Colon (tissue), 2 donors: Measurements from ENCODE around the gene ZNF248.
"Not testable (repeated sequence)": the region's sequence is repeated elsewhere in the genome, so short reads cannot be mapped to it uniquely, and the experiment has no call there.

ENCODE experiments used
- FAIRE-seq: peaks from 2 replicates; lab custom pipeline; 2012; peaks lifted over from hg19 to GRCh38; lab: Jason Lieb, UNC
- donor health status: control.
- donor health status: control.

The ZNF248 gene

DNA sequence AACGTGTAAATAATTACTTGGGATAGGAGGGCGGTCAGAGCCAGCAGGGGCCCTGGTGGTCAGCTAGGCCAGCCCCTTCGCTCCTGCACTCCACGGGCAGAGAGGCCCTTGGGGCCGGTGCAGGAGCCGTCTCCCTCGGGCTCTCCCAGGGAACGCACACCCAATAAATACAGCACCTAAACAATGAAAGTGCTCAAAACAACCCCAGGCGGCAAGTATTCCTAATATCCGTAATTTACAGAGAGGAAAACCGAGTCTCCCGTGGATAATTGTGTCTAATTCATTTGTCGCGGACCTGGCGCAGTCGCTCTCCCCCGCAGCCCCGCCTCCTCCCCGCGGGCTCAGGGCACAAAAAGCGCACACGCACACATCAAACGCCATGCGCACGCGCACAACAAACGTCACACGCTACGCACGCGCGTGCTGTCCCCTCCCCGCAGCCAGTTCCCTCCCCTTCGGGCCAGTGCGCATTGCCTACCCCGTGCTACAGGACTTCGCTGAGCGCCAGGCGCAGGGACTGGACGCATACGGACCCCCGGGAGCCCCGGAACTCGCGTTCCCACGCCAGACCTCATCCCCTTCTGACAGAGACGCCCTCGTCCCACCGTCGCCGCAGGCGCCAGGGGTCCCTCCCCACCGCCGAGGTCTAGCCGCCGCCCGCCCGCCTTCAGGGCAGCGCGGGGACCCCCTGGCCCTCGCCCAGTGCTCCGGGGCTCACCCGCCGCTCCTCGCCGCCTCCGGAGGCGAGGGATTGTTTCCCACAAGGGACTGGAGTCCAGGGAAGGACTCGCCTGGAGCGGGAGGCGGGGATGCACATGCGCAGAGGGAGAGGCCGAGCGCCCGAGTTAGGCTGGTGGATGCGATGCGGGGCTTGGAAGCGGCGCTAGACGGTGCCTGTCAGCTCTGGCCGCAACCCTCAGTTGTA lies at the start of gene ZNF248:
Gene ZNF248, minus strand, starts transcription at position 324 of the 925 bp plus-strand sequence. CDS start 1,300 bp downstream, outside the sequence.
- FAIRE-seq = no peak

DNA sequence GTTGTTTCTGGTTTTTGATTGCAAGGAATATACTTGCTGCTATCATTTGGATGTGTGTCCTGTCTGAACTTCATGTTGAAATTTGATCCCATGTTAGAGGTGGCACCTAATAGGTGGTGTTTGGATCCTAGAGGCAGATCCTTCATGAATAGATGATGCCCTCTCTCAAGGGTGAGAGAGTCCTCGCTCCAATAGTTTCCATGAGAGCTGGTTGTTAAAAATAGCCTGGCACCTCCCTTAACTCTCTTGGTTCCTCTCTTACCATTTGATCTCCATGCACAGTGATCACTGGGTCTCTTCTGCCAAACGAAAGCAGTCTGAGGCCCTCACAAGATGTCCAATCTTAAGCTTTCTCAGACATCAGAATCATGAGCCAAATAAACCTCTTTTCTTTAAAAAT lies 49.0 kb upstream of the ZNF248 start:
- FAIRE-seq = no peak

DNA sequence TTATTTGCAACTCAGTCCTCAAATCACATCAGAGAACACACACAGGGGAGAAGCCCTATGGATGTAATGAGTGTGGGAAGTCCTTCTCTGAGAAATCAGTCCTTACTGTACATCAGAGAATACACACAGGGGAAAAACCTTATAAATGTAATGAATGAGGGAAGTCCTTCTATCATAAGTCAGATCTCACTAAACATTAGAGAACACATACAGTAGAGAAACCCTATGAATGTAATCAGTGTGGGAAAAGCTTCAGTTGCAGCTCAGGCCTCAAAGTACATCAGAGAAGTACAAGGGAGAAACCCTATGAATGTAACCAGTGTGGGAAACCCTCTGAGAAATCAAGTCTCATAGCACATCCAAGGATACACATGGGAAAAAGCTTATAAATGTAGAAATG lies 39.0 kb upstream of the ZNF248 start:
- no peak for FAIRE-seq

DNA sequence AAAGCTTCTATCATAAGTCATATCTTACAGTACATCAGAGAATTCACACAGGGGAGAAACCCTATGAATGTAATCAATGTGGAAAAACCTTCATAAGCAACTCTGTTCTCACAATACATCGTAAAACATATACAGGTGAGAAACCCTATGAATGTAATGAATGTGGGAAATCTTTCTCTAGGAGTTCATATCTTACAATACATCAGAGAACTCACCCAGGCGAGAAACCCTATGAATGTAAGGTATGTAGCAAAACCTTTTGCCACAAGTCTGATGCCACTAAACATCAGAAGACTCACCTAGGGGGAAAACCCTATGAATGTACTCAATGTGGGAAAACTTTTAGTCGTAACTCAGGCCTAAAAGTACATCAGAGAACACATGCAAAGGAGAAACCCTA lies 38.3 kb upstream of the ZNF248 start:
- no peak for FAIRE-seq

DNA sequence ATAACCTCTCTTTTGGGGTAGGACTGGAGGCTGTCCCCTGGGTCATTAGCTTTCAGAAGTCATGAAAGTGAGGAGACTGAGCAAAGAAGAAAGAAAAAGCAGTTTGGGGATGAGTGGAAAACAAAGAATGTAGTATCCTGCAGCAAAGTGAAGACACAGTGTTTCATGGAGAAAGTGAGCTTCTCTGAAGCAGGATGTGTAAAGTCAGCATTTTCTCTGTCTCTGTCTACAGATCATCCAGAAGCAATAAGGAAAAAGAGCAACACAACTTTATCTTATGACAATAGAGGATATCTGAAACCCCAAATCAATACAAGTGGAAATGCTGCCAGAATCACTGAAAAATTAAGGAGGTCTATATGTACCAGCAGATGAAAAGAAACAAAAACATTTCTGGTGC lies 28.4 kb upstream of the ZNF248 start:
- FAIRE-seq = no peak

DNA sequence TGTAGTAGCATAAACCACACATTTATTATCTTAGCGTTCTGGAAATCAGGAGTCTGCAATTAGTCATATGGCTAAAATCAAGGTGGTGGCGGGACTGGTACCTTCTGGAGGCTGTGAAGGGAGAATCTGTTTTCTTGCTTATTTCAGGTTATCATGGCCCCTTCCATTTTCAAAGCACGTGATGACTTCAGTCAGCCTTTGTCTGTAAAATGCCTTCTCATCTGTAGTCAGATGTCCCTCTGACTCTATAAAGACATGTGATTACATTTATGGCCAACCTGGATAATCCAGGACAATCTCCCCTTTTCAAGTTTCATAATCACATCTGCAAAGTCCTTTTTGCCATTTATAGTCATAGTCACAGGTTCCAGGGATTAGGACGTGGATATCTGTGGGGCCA lies 15.5 kb upstream of the ZNF248 start:
- FAIRE-seq = no peak

DNA sequence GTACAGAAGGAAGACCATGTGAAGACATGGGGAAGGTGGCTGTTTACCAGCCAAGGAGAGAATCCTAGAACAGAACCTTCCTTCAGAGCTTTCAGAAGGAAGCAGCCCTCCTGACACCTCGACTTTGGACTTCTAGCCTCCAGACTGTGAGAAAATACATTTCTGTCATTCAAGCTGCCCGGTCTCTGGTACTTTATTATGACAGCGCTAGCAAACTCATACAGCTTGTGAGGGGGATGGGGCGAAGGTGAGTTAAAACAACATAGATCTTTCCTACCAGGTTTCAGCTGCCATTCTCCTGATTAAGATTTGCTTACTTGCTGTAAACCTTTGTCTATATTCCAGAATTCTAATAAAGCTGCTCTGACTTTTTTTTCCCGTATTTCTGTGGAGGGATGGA lies 14.9 kb upstream of the ZNF248 start:
- FAIRE-seq = no peak

DNA sequence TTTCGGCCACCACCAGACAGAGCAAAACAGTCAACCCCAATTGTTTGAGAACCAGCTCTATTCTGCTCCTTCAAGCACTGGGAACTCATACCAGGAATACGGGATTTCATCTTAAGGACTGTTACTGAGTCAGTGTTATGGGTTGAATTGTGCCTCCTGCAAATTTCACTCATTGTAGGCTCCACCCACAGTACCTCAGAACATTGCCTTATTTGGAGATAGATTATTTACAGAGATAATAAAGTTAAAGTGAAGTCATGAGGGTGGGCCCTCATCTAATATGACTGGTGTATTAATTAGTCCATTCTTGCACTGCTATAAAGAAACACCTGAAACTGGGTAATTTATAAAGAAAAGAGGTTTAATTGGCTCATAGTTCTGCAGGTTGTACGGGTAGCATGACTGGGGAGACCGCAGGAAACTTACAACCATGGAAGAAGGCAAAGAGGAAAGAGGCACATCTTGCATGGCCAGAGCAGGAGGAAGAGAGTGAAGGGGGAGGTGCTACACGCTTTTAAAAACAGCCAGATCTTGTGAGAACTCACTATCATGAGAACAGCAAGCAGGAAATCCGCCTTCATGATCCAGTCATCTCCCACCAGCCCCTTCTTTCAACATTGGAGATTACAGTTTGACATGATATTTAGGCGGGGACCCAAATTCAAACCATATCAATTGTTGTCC lies 14.3 kb upstream of the ZNF248 start:
- no peak for FAIRE-seq

DNA sequence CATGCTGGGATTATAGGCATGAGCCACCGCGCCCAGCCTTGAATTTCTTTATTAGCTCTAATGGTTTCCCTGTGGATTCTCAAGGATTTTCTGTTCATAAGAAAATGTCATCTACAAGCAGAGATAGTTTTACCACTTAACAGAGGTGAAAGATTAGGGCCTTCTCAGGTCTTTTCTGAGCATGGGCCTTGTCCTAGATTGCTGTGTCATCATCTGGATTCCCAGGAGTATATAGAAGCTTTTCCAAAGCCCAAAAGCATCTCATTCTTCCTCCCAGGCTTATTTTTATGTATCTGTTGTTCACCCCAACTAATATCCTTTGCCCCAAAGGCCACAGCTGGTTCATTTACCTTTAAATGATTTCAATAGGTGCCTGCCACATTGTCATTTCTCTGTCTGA lies 13.7 kb upstream of the ZNF248 start:
- FAIRE-seq = no peak

DNA sequence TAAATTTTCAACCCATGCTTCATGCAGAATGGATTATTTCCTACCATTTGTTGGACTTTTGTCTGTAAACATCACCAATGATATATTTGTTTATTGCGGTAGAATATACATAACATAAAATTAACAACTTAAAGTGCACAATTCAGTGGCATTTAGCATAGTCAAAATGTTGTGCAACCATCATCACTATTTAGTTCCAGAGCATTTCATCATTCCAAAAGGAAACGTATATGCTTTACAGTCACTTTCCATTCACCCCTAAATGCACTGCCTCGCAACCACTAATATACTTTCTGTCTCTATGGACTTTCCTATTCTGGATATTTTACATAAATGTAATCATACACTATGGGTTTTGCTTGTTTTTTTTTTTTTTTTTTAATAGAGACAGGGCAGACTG lies 11.4 kb upstream of the ZNF248 start:
- no peak for FAIRE-seq

DNA sequence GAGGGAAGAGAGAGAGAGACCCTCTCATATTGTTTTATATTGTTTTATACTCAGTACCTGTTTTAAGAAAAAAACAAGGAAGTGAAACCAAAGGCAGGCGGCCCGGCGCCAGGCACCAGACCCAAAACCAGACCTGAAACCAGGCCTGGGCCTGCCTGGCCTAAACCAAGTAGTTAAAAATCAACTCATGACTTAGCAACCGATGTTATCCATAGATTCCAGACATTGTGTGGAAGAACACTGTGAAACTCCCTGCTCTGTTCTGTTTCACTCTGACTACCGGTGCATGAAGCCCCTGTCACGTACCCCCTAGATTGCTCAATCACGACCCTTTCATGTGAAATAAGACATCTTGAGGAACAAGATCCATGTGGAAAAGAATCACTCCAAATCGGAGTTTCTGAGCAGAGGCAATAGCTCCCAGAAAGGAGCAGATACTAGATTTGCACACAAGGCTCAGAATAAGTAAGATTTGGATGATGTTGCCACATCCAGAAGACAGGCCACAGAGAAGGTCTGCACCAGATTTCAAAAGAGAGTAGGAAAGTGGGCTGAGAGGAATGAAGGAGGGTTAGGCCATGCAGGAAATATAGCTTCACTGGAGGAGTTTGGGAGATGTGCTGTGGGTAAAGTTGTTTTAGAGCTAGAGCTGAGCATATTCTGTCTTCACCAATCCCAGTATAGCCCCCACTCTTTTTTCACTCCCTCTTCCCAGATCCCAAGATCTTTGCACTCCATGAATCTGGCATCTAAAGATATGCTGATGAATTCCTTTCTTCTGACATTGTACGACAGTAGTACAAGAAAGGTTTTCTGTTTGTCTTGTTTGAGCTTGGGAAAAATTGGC lies 8.8 kb upstream of the ZNF248 start:
- no peak for FAIRE-seq

DNA sequence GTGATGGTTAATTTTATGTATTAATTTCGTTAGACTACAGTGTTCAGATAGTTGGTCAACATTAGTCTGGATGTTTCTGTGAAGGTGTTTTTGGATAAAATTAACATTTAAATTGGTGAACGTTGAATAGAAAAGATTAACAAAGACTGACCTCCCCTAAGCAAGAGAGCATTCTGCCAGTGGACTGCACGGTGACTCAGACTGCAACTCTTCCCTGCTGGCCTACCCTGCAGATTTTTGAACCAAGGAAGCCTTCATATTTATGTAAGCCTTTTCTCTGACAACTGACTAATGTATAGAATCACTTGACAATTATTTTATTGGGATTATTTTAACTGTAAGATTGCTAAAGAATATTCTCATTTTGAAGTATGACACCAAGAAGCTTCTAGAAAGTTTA lies 7.9 kb upstream of the ZNF248 start:
- FAIRE-seq = no peak

DNA sequence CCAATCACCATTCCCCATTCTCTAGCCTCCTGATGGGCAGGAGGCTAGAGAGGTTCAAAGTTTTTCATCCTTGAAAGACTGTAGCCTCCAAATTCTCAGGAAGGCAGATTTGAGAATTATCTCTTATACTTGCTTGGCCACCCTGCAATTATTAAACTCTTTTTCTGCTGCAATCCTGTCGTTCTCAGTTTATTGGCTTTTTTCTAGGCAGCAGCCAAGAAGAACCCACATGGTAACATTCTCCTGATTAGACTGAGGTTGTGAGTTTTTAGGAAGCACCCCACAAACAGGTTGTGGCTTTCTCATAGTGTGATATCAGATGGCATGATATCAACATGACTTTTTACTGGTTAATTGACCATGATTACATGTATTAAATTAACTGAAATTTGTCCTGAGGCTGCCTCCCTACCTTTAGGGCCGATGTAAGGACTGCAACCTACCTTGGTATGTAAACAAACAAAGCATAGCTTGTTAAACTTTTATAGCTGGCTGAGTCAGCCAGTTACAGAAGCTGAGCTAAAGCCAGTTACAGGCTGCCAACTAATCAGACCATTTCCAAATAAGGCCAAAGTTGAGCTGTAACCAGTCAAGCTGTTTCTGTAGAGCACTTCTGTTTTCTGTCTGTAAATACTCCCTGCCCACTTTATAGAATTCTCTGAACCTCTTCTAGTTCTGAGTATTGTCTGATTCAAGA lies 3.2 kb upstream of the ZNF248 start:
- no peak for FAIRE-seq

DNA sequence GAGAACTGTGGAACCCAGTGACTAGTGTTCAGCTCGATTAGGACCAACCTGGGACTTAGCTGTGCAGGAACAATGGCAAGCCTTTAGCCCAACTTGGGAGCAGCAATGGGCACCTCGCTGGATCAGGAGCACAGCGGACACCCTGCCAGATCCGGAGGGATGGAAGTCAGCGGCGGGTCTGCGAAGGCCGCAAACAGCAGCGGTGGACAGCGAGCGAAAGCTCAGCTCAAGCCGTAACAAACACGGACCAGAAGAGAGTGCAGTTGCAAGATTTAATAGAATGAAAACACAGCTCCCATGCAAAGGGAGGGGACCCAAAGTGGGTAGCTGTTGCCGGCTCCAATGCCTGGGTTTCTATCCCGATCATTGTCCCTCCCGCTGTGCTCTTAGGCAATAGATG lies 1.9 kb upstream of the ZNF248 start:
- not testable (repeated sequence) for FAIRE-seq

DNA sequence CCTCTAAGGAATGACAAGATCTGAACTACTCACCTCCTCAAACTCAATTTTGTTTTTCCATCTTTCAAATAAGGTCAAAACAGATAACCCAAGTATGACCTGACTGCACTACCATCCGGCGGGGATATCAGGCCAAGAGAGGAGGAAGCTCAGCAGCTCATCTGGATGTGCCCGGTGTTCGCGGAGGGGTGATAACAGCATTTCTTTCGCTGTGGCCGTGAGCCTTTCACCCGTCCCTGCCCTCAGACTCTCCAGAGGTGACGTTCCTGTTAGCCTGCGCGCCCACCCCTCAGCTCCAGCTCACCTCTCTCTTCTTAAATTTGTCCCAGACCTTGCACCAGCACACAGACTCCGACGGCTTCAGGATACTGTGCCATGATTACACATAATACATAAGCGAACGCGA lies 526 bp downstream of the ZNF248 start:
- FAIRE-seq = no peak

DNA sequence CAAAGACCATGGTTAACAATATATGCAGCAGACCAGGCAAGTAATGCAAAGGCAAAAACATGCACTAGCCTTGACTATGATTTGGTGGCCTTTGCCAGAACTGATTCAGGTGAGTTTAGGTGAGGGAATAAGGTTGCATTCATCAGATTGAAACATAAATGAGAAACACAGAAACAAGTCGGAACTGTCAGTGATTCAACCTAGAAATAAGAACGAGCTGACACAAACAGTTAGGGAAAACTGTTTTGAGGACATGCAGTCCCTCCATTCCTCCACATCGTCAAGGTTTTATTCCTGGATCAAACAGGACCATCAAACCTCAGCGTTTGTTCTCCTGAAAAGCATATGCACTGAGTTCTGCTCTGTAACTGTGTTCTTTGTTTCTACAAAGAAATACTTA lies 1.8 kb downstream of the ZNF248 start:
- no peak for FAIRE-seq

DNA sequence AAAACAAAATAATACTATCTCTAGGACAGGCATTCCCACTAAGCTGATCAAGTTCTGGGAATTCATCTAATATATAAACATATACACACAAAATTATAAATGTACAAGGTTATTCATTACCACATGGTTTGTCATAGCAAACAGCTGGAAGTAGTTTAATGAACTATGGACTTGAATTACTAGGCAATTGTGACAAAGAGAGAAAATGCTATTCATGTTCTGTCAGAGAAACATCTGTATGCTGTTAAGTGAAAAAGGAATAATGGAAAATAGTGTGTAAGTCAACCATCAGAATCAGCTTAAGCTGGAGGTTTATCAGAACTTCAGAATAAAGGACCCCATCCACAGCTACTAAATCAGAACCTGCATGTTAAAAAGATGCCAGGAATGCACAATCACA lies 2.8 kb downstream of the ZNF248 start:
- FAIRE-seq = no peak

DNA sequence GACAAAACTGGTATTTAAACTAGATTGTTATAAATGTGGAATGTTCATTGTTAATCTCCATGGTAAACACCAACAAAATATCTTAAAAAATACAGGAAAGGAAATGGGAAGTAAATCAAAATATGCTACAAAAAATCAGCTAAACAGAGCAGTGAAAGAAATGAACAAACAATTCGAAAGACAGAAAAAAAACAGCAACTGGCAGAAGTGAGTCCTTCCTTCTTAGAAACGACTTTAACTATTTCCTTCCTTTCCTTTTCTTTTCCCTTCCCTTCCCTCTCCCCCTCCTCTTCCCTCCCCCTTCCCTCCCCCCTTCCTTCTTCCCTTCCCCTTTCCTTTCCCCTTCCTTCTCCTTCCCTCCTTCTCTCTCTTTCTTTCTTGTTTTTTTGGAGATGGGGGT lies 12.8 kb downstream of the ZNF248 start:
- no peak for FAIRE-seq

DNA sequence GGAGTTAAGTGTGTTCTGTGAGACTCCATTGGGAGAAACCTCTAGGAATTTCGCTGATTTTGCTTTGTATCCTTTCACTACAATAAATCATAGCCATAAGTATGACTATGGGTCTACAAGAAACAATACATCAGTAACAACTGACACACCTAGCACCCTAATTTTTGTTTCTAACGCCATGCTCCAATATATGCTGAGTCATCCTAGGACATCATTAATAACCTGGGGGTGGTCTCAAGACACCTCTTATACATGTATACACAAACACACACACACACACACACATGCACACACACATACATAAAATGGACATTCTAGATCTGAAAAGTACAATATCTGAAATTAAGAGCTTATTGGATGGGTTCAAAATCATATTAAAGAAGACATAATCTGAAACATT lies 18.2 kb downstream of the ZNF248 start:
- FAIRE-seq = no peak

DNA sequence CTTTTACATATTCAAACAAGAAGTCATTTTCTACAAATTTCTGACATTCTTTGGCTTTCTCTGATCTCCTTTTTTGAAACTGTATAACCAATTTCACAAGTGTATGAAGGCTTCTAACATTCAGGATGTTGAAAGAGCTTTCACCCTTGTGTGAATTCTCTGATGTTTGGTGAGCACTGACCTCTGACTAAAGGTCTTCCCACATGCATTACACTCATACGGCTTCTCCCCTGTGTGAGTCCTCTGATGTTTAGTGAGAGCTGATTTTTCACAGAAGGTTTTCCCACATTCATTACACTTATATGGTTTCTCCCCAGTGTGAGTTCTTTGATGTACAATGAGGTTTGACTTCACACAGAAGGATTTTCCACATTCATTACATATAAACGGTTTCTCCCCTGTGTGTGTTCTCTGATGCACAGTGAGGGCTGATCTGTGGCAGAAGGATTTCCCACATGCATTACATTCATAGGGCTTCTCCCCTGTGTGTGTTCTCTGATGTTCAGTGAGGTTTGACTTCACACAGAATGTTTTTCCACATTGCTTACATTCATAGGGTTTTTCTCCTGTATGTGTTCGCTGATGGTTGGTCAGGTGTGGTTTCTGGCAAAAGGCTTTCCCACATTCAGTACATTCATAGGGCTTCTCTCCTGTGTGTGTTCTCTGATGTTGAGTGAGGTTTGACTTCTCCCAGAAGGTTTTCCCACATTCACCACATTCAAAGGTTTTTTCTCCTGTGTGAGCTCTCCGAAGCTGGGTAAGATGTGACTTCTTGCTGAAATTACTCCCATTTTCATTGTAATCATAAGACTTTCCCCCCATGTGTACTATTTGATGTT lies 25.7 kb downstream of the ZNF248 start:
- no peak for FAIRE-seq

DNA sequence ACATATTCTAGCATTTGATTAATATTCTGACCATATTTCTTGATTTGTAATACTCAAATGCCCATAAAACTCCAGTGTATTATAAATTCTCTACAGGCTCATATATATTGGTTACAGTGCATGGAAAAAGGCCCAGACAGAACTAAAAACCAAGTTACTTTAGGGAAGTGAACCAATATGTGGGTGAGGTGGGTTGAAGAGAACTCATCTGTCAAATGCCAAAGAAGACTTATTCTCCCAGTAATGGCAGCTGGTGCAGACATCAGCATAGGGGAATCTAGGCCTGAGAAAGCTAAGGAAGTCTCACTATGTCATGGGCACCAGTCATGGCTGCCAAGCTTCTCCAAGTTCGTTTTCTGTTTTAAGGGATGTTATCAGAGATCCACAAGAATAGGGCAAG lies 30.6 kb downstream of the ZNF248 start:
- FAIRE-seq = no peak
